GM20431 (cell line): ENCODE data around the gene ACSM5.
"Not testable (repeated sequence)": the region's sequence is repeated elsewhere in the genome, so short reads cannot be mapped to it uniquely, and the experiment has no call there.

ENCODE experiments used
- in situ Hi-C: fragments of 300-500 bp; cut with MseI, MboI; formaldehyde crosslinking; loops from one replicate; pipeline ENCODE4 v1.15.0; 2020; ENCODE audit warnings: low sequenced_read_pairs; ENCODE audit not compliant: unreplicated experiment

ACSM5 gene

GRCh38 chr16:20441191-20441590 is 31.9 kb downstream of the ACSM5 start:
- in situ Hi-C loops: no loop called here

DNA sequence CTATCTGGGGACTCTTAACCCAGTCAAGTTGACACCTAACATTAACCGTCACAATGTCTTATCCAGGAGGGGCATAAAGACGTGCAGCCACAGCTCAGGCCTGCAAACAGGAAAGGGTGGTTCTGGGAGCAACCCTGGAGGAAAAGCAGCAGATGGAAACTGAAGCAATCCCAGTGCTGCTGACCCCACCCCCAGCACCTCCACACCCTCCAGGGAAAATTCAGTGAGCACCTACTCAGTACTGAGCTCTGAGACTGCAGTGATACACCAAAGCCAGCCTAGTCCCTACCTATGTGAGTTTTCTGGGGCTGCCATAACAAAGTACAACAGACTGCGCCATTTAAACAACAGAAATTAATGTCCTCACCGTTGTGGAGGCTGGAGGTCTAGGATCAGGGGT is 32.5 kb downstream of the ACSM5 start:
- in situ Hi-C loops: not testable (repeated sequence)

GRCh38 chr16:20446652-20447393 is 37.5 kb downstream of the ACSM5 start:
- in situ Hi-C loops: not testable (repeated sequence)

- in situ Hi-C loops: not testable (repeated sequence)
These were observed 42.0 kb downstream of the ACSM5 start, which contains the start of gene ACSM2A for GRCh38 chr16:20451364-20451763. TSS of gene ACSM2A (plus strand) at chr16:20451521. CDS start at chr16:20460115, 8,594 bp downstream.

- in situ Hi-C loops: not testable (repeated sequence)
These were observed 44.3 kb downstream of the ACSM5 start for GRCh38 chr16:20453633-20454032.

DNA sequence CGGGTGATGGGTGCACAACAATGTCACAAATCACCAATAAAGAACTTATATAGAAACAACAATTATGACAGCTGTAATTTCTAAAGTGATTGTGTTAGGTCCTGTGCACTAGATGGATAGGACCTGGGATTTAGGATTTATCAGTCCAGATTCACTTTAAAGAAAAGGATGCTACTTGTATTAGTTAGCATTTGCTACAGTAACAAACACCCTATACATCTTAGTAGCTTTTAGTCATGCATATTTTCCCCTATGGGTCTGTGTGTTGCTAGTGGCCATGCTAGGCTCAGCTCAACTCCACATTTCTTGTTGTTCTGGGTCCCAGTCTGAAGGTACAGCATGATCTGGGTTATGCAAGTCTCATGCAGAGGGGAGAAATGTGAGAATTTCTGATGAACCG is 49.9 kb downstream of the ACSM5 start:
- in situ Hi-C loops: not testable (repeated sequence)

DNA sequence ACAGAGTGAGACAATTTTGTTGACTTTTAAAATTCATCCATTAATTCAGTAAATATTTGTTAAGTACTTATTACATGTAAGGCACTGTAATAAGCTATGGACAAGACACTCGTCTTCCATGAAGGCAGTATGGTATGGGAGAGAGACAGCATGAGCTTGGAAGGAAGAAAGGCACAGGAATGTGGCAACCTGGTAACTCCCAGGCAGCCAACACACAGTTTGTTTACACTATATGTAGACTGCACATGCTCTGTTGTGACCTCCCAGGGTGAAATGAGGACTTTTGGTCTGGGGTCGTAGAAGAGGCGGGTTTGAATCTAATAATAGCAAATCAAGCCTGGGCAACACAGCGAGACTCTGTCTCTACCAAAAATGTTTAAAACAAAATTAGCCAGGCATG is 51.0 kb downstream of the ACSM5 start:
- in situ Hi-C loops: not testable (repeated sequence)

DNA sequence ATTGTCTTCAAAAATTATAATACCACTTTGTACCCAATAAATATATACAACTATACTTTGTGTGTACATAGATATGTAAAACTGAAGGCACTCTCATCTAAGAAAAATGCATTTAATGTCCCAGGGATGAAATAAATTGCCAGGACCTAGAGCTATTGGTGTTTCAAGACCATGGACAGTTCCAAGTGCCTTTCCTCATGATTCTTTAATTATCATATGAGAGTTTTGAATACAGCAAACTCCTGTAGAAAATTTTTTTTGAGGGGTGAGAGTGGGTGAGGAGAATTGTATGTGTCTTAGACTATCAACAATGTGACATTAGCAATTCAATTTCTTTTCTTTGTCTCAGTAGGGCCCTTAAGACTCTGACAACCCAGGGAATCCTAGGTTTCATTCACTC is 59.6 kb downstream of the ACSM5 start:
- in situ Hi-C loops: not testable (repeated sequence)

- in situ Hi-C loops: not testable (repeated sequence)
These were observed 60.6 kb downstream of the ACSM5 start for GRCh38 chr16:20469930-20470329.

DNA sequence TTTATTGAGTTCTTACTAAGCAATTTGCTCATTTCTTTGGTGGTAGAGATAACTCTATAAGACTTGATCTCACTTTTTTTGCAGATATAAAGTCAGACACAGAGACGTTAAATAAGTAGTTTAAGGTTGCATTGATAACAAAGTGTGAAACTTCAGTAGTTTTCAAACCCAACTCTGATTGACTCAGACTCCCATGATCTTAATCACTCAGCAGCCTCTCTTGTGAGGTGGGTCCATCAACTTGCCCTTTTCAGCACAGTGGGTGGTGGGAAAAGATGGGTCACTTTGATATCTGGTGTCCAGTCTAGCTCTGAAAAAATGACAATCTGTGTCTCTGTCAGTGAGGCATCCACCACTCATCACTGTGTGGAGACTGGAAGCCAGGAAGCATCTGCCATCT is 61.4 kb downstream of the ACSM5 start:
- in situ Hi-C loops: not testable (repeated sequence)

- in situ Hi-C loops: not testable (repeated sequence)
These were observed 67.9 kb downstream of the ACSM5 start for GRCh38 chr16:20477188-20477744.

GRCh38 chr16:20483989-20484388 is 74.7 kb downstream of the ACSM5 start:
- in situ Hi-C loops: not testable (repeated sequence)

- in situ Hi-C loops: no loop called here
These were observed 75.4 kb downstream of the ACSM5 start for GRCh38 chr16:20484726-20485125.

DNA sequence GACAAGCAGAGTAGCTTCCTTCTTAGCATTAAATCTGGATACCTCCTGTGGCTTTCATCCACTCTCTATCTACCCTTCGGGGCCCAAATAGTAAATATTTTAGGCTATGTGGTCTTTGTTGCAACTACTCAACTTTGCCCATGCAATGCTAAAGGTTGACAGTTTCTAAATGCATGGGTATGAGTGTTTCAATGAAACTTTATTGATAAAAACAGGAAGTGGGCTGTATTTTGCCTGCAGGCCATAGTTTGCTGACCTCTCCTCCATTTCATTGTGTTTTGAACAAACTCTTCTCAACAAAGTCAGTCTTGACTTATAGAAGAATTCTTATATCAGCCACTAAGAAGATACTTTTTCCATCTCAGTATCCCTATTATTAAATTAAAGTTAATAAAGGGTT is 76.1 kb downstream of the ACSM5 start:
- in situ Hi-C loops: no loop called here
